NCI-H2227 (cell line): Measurements from ENCODE around the gene SLC26A8.
"Not testable (repeated sequence)": the region's sequence is repeated elsewhere in the genome, so short reads cannot be mapped to it uniquely, and the experiment has no call there.

Experiments used
- DNase-seq: peaks from one replicate; lab custom pipeline; 2025; ENCODE audit not compliant: unreplicated experiment; lab: John Stamatoyannopoulos, UW

SLC26A8 gene

DNA sequence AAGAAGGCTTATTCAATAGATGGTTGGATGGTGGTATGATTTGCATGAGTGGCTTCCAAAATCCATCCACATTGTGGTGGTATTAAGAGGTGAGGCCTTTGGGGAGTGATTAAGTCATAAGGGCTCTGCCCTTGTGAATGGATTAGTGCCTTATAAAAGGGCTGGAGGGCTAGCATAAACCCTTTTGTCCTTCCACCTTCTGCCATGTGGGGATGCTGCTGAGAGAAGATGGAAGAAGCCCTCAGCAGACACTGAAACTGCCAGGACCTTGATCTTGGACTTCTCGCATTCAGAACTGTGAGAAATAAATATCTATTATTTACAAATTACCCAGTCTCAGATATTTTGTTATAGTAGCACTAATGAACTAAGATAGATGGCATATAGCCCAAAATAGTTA is 75.7 kb downstream of the SLC26A8 start:
- peak; percentile 18 for DNase-seq

DNA sequence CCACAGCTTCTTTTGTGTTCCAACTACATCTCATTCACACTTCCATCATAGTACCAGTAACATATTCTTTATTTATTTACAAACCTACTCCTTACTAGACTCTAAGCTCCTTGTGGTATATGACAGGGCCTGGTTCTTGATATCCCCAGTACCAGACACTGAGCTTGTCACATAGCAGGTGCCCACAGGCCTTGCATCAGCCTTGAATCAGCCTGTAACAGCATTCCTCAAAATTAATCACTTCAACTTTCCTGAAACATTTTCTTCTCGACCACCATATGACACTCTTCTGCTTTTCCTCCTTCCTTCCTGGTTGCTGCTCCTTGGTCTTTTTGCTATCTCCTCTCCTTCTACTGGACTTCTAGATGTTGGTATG is 78.8 kb downstream of the SLC26A8 start:
- no peak for DNase-seq

DNA sequence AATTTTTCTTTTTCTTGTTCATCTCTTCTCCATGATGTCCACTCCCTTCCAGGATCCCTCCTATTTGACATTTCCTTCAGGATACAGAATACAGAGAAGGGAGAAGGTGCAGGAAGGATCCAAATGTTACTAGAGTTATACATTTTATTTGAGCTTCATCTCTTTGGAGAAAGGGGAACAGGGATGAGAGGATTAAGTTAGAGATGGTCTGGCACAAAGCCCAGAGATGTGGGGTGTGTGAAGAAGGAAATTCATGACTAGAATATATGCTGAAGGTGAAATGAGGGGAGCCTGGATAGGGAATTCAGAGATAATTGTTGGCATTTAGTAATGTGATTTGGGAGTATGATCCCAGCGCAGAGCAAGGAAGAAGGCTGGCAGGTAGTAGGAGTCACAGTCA is 81.1 kb downstream of the SLC26A8 start:
- DNase-seq: no peak

DNA sequence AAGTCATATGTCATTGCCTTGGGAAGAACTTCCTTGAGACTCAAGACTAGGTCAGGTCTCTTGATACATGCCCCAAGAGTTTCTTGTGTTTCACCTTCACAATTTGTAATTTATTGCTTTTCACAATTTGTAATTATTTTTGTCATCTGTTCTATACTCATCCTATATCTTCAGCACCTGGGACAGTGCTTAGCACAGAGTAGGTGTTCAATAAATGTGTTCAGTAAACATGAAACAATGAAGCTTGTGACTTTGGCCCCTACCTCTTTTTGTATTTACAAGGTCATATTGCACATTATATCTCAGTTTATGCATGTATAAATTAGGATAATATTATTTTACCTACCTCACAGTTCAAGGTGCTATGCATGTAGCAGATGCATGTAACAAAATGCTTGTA is 82.1 kb downstream of the SLC26A8 start:
- DNase-seq: no peak

DNA sequence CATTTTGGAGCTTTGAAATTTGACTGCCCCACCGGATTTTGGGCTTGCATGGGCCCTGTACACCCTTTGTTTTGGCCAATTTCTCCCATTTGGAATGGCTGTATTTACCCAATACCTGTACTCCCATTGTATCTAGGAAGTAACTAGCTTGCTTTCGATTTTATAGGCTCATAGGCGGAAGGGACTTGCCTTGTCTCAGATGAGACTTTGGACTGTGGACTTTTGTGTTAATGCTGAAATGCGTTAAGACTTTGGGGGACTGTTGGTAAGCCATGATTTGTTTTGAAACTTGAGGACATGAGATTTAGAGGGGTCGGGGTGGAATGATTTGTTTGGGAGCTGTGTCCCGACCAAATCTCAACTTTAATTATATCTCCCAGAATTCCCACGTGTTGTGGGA is 83.3 kb downstream of the SLC26A8 start:
- not testable (repeated sequence) for DNase-seq

DNA sequence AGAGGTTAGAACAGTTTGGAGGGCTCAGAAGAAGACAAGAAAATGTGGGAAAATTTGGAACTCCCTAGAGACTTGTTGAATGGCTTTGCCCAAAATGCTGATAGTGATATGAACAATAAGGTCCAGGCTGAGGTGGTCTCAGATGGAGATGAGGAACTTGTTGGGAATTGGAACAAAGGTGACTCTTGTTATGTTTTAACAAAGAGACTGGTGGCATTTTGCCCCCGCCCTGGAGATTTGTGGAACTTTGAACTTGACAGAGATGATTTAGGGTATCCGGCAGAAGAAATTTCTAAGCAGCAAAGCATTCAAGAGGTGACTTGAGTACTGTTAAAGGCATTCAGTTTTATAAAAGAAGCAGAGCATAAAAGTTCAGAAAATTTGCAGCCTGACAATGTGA is 84.4 kb downstream of the SLC26A8 start:
- DNase-seq: not testable (repeated sequence)

DNA sequence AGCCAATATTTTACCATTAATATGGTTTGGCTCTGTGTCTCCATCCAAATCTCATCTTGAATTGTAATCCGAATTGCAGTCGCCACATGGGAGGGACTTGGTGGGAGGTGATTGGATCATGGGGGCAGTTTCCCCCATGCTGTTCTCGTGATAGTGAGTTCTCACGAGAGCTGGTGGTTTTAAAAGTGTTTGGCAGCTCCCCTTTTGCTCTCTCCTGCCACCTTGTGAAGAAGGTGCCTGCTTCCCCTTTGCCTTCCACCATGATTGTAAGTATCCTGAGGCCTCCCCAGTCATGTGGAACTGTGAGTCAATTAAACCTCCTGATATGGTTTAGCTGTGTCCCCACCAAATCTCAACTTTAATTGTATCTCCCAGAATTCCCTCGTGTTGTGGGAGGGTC is 85.2 kb downstream of the SLC26A8 start:
- DNase-seq: not testable (repeated sequence)

DNA sequence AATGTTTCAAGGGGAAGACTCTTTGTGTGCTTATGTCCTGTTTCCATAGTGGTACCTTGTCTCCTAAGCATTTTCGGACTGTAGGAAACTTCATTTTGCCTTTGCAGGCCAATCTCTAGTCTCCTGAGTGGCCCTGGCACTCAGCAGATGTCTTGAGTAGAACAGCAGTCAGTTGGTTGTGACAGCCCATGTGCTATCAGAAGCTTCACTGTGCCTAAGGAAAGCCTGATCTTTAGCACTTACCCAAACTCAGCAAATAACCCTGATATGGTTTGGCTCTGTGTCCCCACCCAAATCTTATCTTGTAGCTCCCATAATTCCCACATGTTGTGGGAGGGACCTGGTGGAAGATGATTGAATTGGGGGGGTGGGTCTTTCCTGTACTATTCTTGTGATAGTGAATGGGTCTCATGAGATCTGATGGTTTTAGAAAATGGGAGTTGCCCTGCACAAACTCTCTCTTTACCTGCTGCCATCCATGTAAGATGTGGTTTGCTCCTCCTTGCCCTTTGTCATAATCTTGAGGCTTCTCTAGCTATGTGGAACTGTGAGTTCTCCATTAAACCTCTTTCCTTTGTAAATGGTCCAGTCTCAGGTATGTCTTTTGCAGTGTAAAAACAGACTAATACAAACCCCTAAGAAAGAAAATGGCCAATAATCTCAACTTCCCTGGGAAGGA is 87.6 kb downstream of the SLC26A8 start:
- DNase-seq: no peak

DNA sequence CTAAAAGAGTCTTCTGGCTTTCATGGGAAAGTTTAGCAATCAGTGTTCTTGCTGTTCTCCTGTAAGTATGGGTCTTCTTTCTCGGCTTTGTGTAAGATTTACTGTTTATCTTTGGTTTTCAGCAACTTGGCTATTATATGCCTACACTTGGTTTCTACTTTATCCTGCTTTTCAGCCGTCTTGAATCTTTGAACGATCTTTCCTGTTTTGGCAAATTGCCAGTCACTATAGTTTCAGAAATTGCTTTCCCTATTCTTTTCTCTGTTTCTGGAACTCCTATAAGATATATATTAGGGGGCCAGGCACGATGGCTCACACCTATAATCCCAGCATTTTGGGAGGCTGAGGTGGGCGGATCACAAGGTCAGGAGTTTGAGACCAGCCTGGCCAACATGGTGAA is 89.0 kb downstream of the SLC26A8 start:
- DNase-seq: no peak

DNA sequence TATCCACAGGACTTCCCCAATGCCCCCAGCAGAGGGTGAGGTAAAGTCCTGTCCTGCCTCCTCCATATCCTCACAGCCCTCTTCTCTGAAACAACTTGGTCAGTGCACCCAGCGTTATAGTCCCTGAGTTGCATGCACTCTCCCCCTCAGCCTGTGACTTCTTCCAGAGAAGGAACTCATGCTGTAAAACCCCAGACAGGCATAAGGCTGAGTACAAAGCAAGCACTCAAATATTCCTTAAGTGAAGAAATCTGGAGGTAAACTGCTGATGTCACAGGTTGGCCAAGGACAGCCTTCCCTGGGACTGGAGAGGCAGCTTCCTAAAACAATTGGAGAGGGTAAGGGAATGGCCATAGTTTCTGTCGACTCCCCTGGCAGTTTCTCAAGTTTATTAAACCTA is 90.6 kb downstream of the SLC26A8 start:
- DNase-seq: no peak

DNA sequence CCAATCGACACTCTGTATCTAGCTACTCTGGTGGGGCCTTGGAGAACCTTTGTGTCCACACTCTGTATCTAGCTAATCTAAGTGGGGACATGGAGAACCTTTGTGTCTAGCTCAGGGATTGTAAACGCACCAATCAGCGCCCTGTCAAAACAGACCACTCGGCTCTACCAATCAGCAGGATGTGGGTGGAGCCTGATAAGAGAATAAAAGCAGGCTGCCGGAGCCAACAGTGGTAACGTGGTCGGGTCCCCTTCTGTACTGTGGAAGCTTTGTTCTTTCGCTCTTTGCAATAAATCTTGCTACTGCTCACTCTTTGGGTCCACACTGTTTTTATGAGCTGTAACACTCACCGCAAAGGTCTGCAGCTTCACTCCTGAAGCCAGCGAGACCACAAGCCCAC is 92.6 kb downstream of the SLC26A8 start:
- not testable (repeated sequence) for DNase-seq

DNA sequence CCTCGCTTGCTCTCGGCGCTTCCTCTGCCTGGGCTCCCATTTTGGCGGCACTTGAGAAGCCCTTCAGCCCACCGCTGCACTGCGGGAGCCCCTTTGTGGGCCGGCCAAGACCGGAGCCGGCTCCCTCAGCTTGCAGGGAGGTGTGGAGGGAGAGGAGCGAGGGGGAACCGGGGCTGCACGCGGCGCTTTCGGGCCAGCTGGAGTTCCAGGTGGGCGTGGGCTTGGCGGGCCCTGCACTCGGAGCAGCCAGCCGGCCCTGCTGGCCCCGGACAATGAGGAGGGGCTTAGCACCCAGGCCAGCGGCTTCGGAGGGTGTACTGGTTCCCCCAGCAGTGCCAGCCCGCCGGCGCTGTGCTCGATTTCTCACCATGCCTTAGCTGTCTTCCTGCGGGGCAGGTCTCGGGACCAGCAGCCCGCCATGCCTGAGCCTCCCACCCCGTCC is 93.3 kb downstream of the SLC26A8 start:
- DNase-seq: peak; percentile 65

DNA sequence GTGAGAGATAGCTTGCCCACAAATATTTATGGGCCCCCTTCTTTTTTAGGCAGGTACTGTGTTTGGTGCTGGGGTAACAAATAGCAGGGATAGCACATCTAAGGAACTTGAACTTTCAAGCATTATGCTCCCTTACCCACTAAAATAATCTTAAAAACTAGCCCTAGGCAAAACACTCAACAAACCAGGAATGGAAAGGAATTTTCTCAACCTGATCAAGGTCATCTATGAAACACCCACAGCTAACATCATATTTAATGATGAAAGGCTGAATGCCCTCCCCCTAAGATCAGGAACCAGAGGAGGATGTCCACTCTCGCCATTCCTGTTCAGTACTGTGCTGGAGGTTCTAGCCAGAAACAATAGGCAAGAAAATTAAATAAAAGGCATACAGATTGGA is 94.8 kb downstream of the SLC26A8 start:
- no peak for DNase-seq

DNA sequence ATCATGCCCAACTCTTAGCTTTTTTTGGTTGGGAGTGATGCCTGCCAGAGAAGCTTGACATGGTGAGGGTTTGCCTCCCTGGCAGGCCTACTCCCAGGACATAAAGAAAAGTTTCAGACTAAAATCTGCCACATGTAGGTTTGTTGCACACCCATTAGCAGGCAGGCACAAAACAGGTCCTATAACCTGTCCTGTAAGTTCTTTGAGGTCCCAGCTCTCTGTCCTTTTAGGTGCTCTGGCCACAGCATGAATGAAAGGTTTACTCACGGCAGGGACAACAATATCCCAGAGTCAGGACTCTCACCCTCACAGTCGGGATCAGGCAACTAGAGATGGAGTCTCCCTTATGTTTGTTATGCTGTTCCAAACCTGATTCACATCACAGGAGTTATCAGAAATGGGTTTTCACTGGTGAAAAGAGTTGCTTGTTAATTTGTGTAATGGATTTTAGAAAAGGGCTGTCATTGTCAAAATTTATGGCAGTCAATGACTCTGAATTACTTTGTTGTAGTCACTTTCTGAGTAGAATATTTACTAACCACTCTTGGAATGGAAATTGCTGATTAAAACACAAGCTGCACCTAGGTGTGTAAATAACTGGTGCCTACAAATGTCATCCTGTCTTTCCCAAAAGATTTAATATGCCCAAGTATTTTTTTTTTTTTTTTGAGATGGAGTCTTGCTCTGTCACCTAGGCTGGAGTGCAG is 97.8 kb downstream of the SLC26A8 start:
- no peak for DNase-seq

DNA sequence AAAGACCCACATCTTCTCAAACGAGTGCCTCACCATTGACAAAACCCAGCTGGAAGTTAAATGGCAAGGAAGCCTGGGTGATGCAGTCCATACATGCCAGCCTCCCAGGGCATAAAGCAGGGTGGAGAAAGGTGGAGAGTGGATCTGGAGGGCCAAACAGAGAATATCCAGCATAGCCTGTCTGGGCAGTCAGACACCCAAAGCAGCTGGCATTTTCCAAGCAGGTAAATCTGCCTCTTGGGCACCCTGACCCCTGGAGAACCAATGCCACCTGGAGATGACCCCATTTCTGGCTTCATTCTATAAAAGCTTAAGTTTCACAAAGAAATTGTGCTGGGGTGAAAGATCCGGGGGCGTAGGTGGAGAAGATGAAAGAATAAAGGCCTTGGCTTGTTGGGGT is 98.5 kb downstream of the SLC26A8 start:
- DNase-seq: no peak

DNA sequence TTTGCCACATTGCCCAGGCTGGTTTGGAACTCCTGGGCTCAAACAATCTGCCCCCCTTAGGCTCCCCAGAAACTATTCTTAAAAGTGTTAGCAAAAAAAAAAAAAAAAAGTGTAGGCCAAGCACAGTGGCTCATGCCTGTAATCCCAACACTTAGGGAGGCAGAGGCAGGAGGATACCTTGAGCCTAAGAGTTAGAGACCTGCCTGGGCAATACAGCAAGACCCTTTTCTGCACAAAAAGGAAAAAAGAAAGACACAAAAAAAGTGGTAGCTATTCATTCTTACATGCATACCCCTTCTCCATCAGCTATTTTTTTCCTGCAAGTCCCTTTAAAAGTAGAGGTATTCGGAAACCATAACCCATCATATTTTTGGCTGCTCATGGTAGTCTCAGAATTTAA is 100.3 kb downstream of the SLC26A8 start:
- DNase-seq: no peak

DNA sequence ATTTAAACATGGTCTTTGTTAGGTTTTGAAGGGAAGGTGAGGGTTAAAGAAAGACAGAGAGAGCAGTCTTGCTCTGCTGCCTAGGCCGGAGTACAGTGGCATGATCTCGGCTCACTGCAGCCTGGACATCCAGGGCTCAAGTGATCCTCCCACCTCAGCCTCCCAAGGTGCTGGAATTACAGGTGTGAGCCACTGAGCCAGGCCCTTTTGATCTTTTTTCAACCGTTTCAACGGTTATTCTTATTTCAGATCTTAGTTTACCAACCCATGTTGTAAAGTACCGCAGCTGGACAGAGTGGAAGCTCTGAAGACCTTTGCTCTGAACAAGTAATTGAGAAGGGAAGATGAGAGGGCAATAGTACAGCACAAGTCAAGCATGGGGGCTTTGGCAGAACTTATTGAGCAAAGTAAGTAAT is 102.3 kb downstream of the SLC26A8 start:
- DNase-seq: no peak

DNA sequence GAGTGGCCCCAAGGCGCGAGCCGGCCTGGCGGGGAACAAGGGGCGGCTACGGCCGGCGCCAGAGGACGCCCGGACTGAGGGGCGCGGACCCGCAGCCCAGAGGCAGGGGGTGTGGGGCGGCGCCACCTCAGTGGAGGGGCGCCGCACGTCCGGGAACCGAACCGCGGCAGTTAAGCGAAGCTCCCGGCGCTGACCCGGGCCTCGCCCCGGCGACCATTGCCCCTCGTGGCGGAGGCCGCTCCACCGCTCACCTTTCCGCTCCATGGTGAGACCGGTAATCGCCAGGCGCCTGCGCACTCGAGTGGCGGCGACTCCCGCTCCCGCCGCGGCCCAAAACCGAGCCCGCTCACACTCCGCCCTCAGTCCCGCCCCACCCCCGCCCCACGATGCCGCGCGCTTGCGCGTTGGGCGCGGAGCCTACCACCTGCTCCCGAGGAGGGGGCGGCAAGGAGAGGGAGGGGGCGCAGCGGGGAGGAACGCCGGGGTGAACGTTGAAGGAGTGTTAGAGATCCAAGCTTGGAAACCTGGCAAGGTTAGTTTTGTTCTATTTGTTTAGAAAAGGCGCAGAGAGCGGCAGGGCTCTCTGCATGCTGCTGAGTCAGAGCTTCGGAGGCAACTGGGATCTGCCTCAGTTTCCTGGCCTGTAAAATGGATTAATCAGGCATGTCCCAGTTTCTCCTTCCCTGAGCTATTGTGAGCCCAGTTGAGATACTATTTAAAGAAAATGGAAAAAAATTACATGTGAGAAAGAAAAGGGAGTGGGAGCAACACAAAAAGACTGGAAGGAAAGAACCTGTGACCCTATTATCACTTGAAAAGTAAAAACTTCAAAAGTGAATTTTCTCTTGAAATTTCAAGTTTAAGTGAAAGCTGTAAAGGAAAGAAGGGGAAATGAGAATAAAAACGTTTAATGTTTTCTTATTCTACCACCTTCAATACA is 103.4 kb downstream of the SLC26A8 start, which contains the start of gene SRPK1:
Gene SRPK1 (minus strand): TSS at position 306 of the 940 bp plus-strand sequence. CDS start 42 bp downstream, at position 264.
- DNase-seq: peak; percentile 95

DNA sequence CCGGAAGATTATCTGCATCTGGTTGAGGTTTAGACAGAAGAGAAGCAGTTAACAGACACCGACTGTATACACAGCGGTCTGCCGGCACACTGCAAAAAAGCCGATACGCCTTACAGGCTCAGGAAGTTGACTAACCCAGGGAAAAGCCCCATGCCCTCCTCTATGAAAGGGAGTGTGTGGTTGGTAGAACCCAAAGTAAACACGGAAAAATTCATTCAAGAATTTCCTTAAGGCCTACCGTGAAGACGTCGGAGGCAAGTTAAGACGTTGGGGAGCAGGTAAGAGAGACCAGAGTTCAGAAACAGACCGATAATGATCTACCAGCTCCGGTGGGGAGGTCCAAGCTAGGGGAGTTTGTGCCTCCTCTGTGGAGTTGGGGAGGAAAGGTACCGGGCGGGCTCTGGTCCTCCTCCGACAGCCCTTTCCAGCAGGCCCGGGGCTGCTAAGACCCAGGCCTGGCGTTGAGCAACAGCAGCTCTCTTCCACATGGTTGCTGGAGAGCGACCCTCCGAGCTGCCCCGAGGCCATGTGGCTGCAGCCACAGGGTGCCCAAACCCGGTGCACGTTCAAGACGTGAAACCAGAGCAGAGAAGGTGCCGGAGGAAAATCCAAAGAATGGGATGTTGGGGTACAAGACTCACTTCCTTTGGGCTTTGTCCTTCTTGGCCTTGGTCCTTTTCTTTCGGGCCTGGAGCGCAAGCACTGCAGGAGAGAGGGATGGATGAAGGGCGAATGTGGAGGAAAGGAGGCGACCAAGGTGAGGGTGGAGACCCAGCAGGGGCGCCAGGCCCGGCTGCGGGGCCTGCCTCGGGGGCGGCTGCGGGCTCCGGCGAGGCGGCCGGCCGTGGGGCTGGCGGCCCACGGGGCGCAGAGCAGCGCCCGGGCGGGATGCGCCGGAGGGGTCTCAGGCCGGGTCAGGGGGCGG is 104.4 kb downstream of the SLC26A8 start:
- peak; percentile 30 for DNase-seq

DNA sequence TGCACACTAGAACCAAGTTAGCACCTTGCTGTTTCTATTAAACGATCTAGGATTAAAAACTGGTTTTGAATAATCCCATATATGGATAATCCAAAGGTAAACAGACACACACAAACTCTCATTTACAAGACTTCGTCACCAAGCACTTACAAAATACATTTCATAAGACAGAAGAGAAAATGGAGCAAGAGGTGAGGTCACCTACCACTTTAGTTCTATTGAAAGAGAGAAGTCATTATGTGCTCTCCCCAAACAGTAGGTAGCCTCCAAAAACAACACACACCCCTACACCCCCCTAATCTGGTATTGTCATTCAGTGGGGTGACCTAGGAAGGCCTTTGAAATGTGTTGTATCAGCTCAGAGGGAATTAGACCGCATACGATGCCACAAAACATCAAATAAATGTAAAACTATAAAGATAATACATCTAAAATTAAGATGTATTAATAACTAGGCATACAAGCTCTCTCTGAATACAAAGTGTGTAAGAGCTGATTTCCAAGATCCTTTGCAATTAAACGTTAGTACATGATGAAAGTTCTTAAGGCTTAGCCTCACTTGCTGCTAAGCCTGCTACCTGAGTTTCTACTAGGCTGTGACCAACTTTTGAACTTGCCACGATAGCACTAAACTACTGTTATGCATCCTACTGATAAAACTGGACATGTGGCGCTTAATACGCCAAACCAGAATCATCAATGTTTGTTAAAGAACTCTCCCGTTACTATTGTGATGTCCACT is 105.2 kb downstream of the SLC26A8 start:
- no peak for DNase-seq
